Measurements from ENCODE around the gene SCAMP5.

DNA sequence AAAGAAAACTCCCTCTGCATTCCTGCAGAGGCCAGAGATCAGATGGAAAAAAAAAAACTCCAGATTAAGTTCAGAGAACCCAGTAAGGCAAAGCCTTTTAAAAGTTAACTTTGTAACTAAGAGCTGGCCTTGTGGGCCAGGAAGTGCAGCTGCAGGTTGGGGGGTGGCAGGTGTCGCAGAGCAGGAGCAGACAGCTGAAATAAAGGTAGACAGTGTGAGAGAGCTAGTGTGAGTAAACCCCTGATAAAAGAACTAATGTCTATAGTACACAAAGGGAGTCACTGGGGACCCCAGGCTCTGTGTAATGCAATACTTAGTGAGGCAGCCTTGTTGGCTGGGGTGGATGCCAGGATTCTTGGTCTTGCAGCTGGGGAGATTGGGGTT lies 70.1 kb downstream of the SCAMP5 start:
- no peak for TF ChIP-seq POLR2A (IDR thresholded peaks at IDR 0.05)
- TF ChIP-seq, protein P1, sequence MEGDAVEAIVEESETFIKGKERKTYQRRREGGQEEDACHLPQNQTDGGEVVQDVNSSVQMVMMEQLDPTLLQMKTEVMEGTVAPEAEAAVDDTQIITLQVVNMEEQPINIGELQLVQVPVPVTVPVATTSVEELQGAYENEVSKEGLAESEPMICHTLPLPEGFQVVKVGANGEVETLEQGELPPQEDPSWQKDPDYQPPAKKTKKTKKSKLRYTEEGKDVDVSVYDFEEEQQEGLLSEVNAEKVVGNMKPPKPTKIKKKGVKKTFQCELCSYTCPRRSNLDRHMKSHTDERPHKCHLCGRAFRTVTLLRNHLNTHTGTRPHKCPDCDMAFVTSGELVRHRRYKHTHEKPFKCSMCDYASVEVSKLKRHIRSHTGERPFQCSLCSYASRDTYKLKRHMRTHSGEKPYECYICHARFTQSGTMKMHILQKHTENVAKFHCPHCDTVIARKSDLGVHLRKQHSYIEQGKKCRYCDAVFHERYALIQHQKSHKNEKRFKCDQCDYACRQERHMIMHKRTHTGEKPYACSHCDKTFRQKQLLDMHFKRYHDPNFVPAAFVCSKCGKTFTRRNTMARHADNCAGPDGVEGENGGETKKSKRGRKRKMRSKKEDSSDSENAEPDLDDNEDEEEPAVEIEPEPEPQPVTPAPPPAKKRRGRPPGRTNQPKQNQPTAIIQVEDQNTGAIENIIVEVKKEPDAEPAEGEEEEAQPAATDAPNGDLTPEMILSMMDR (IDR thresholded peaks at IDR 0.05 in 4 of 5, conservative IDR thresholded peaks at IDR 0.05 in 1 of 5) = no peak
